Measurements from ENCODE around the gene FCN2.

DNA sequence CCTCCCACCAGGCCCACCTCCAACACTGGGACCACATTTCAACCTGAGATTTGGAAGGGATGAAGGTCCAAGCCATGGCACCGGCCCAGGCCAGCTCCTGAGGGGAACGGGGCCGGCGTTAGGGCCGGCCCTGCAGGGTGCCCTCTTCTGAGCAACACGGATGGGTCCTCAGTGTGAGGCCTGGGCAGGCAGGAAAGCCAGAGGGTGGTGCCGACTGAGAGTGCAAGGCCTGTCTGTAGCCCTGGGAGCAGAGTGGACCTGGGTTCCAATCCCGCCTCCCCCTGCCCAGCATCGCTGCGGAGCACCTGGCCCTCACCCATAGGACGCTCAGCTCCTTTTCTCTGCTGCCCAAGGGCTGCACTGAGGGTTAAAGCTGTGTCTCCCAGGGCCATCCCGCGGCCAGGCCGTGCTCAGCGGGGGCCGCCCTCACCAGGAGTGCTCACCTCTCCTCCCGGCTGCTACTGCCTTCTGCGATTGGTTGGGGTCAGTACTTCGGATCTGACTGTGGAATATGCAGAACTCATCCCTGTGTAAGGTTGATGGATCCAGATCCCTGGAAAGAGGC is 44.1 kb upstream of the FCN2 start:
- TF ChIP-seq CTCF (IDR thresholded peaks at IDR 0.05) (no peak), ZFX (IDR thresholded peaks at IDR 0.05; ENCODE audit: borderline replicate concordance) (no peak)
